HG03521 (cell line): ENCODE results near the gene ERICH2.

ENCODE experiments used
- ATAC-seq: cut with Tn5 transposase; IDR thresholded peaks from one replicate; pipeline ENCODE4 v1.9.1; 2021; ENCODE audit warnings: mild to moderate bottlenecking, moderate library complexity; ENCODE audit not compliant: unreplicated experiment

The ERICH2 gene

DNA sequence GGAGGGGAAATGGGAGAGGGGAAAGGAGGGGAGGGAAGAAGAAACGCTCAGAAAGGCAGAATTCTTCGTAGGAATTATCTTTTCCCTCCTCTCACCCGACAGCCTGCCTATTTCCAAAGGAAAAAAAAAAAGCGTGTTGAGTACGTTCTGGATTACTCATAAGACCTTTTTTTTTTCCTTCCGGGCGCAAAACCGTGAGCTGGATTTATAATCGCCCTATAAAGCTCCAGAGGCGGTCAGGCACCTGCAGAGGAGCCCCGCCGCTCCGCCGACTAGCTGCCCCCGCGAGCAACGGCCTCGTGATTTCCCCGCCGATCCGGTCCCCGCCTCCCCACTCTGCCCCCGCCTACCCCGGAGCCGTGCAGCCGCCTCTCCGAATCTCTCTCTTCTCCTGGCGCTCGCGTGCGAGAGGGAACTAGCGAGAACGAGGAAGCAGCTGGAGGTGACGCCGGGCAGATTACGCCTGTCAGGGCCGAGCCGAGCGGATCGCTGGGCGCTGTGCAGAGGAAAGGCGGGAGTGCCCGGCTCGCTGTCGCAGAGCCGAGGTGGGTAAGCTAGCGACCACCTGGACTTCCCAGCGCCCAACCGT lies 46.4 kb downstream of the ERICH2 start, which contains the start of gene GAD1:
Gene GAD1, plus strand, starts transcription at position 384 of the 589 bp plus-strand sequence. CDS start 1,705 bp downstream, outside the sequence.
- peak; percentile 42 for ATAC-seq

GRCh38 chr2:170817093-170818035 lies 47.2 kb downstream of the ERICH2 start:
- no peak for ATAC-seq

DNA sequence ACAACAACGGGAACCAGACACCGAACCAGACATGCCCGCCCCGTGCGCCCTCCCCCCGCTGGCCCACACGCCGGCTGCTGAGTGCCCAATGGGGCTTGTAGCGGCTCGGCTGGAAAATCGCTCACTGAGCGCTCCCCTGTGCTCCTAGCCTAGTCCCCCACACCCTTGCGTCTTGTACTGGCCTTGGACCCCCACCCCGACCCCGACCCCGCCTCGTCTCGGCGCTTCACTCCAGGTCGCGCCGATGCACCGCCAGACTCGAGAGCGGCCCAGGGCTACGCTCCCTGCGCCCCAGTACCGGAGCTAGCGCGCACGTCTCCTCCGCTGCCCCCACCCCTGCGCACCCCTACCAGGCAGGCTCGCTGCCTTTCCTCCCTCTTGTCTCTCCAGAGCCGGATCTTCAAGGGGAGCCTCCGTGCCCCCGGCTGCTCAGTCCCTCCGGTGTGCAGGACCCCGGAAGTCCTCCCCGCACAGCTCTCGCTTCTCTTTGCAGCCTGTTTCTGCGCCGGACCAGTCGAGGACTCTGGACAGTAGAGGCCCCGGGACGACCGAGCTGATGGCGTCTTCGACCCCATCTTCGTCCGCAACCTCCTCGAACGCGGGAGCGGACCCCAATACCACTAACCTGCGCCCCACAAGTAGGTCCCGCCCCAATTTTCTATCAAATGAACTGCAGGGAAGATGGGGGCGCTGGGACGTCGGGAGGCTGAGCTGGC lies 48.0 kb downstream of the ERICH2 start:
- ATAC-seq = no peak

DNA sequence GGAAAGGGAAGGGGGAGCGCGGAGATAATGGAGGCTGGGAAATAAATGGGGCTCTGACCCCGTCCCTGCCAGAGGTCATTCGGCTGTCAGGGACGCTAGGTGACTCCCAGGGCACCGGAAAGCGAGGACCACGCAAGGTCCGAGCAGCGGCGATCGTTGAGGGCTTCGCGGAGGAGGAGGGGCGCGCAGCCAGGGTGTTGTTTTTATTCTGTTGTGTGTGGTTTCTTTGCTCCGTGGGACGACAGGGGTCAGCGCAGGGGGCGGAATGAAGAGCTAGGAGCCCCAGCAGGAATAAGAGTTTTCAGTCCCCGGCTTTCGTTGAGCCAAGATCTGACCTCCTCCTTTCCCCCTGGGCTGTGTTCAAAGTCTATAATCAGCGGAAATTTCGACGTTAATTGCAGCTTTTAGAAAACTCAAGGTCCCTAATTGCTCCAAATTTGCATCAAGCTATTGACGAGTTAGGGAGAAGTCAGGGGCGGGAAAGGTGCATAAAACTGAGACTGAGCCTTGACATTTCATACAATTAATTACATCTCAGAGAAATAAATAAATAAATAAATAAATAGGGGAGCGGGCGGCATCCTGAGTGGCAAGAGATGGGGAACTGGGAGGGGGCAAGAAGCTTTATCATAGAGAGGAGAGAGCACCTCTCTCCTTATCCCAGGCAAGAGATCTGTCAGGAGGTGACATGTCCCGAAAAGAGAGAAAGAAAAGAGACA lies 48.7 kb downstream of the ERICH2 start:
- ATAC-seq = no peak

DNA sequence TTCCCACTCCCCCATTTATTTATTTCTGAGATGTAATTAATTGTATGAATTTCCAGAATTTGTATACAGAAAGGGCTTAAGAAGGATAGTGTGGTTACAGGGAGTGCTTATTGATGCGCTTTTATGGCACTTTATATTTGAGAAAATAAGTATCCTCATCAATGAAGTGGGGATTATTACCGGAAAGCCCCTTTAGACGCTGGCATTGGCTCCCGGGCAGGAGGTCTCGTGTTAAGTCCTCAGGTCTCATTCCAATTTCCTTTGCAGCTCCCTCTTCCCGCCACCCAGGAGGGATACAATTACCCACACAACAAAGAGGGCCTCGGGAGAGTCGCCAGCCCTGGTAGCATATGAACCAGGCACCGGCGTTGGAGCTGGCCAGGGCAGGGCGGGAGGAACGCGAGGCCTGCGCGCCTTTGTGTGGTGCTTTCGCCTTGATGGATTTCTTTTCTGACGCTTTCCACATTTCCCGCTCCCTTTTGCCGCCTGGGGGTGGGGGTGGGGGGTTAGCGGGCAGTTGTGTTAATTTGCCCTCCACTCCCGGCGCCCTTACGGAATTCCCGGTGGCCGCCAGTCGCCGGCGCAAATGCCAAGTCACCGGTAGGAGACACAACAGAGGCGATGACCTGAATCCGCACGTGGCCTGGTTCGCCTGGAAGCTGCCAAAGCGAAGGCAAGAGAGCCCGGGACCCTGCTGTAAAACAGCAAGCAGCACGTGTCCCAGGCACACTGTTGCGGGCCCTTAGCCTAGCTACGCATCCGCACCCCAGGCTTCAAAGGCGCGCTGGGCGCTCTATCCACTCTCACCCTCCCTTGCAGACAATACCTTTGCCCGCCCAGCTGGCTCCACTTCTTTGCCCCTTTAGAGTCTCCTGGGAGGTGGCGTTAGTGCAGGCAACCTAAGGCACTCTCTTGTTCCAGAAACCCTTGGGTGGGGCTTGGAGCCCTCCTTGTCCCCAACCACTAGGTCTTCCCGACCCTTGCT lies 49.8 kb downstream of the ERICH2 start:
- no peak for ATAC-seq

GRCh38 chr2:170820757-170821530 lies 50.8 kb downstream of the ERICH2 start:
- no peak for ATAC-seq

GRCh38 chr2:170821531-170822289 lies 51.5 kb downstream of the ERICH2 start:
- no peak for ATAC-seq

DNA sequence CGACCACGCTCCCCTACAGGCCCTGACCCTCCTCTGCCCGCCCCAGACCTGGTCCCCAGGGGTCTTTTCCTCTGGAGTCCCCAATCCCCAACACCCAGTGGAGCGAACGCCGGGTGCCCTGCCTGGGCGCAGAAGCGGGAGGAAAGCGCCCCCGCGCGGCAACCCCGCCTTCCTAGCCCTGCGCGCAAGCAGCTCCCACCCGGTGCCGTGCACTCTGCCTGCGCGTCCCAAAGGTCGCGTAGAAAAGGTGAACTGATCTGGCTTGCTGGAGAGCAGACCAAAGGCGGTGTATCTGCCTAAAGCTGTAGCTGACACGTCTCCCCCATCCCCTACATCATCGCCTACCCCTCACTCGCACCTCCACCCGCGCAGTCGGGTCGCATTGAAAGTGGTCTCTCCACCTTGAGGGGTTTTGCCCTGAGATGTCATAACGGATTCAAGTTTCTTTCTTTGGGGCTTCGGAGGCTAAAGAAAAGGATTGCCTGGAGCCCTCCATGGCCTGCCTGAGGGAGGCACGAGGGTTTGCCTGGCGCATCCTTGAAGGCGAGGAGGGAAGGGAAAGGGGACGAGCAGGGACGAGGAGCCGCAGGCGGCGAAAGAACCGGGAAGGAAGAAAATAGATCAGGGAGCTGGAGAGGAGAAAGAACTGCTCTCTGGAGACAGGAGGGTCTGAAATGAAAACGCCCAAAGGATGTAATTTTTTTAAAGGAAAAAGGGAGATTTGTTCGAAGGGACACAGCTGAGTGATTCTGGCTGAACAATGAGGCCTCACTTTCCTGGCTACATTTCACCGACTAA lies 52.3 kb downstream of the ERICH2 start:
- ATAC-seq = no peak

- no peak for ATAC-seq
These were observed 53.1 kb downstream of the ERICH2 start for GRCh38 chr2:170823088-170823897.

- ATAC-seq = no peak
These were observed 53.7 kb downstream of the ERICH2 start for GRCh38 chr2:170823898-170824215.

GRCh38 chr2:170824526-170825015 lies 54.4 kb downstream of the ERICH2 start:
- no peak for ATAC-seq

- ATAC-seq = no peak
These were observed 57.8 kb downstream of the ERICH2 start for GRCh38 chr2:170827841-170828532.

GRCh38 chr2:170828533-170828916 lies 58.3 kb downstream of the ERICH2 start:
- no peak for ATAC-seq

DNA sequence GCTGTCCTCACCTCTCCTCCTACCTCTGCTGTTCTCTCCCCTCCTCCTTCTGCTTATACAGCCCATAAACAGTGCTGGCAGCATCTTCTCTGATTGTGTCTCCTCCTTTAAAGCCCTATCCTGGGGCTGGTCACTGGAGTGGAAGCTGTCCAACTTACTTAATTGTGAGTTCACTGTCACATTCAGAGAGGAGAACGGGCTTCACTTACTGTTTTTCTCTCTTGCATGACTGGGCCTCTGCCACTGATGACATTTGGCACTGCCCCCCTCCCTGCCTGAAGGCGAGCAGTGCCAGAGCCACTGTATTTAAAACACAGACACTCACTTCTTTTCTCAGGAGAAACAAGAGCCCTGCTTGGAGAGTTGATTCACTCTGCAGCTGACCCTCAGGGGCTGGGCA lies 58.9 kb downstream of the ERICH2 start:
- no peak for ATAC-seq

DNA sequence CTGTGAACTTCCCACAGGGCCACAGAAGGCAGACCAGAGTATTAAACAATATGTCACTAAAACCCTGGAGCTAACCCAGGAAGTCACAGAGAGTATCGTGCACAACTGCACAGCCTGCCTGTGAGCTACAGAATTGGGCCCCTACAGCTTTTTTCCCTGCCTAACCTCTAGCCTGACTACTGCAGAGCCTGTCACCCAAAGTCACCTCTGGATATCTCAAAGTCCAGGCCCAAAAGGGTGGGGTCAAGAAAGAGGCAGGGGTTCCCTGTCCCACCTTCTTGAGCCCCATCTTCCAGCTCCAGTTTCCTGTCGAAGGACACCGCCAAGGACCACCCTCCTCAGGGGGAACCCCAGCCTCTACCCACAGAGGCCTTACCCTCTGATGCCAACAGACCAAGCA lies 60.0 kb downstream of the ERICH2 start:
- ATAC-seq = no peak

- ATAC-seq = no peak
These were observed 60.9 kb downstream of the ERICH2 start for GRCh38 chr2:170831115-170831514.
